Endothelial cell of umbilical vein (primary cell): ENCODE results near the gene PAOX.

Source experiments
- EZH2 ChIP-seq: IDR thresholded peaks from 2 replicates; pipeline ENCODE4 v1.6.1; 2012; ENCODE audit warnings: borderline replicate concordance, low read depth, mild to moderate bottlenecking, moderate library complexity, low read length, inconsistent platforms; ENCODE audit not compliant: severe bottlenecking
- FOS ChIP-seq: IDR thresholded peaks from 2 replicates; pipeline ENCODE4 v1.6.1; 2011; ENCODE audit warnings: mild to moderate bottlenecking, low read length, moderate library complexity, borderline replicate concordance; ENCODE audit not compliant: insufficient read depth
- GATA2 ChIP-seq: IDR thresholded peaks from 2 replicates; pipeline ENCODE4 v1.7.0; 2011; ENCODE audit warnings: low read depth, mild to moderate bottlenecking, moderate library complexity, mixed read lengths, low read length; ENCODE audit not compliant: insufficient read length, insufficient read depth
- JUN ChIP-seq: IDR thresholded peaks from 2 replicates; pipeline ENCODE4 v1.6.1; 2011; ENCODE audit warnings: borderline replicate concordance, low read depth; ENCODE audit not compliant: insufficient read length, insufficient read depth
- MYC ChIP-seq: IDR thresholded peaks from one replicate; pipeline ENCODE4 v1.6.1; 2011; ENCODE audit warnings: mild to moderate bottlenecking, low read depth, low read length
- POLR2A ChIP-seq: IDR thresholded peaks from 2 replicates; pipeline ENCODE4 v1.6.1; 2012; ENCODE audit warnings: low read depth, mild to moderate bottlenecking, control low read depth, low read length
- POLR2AphosphoS5 ChIP-seq: IDR thresholded peaks from 2 replicates; pipeline ENCODE4 v1.6.1; 2012; ENCODE audit warnings: low read depth, mild to moderate bottlenecking, control low read depth, low read length, moderate library complexity; ENCODE audit not compliant: insufficient read depth
- TF ChIP-seq, protein P1 (sequence below), 2 donors: IDR thresholded peaks; 1 replicate in 1 of 2; 2 replicates in 1 of 2; pipeline ENCODE4 v1.5.1; 2011; ENCODE audit warnings: low read length in 2 of 2, mild to moderate bottlenecking in 2 of 2, moderate library complexity in 2 of 2, control low read depth in 1 of 2, inconsistent platforms in 1 of 2, low read depth in 1 of 2; ENCODE audit not compliant: insufficient read depth in 1 of 2; ENCODE audit errors: extremely low read depth in 1 of 2
- TF ChIP-seq, protein P2 (sequence below): IDR thresholded peaks from 2 replicates; pipeline ENCODE4 v1.6.1; 2011; ENCODE audit not compliant: insufficient read depth, insufficient read length

DNA sequence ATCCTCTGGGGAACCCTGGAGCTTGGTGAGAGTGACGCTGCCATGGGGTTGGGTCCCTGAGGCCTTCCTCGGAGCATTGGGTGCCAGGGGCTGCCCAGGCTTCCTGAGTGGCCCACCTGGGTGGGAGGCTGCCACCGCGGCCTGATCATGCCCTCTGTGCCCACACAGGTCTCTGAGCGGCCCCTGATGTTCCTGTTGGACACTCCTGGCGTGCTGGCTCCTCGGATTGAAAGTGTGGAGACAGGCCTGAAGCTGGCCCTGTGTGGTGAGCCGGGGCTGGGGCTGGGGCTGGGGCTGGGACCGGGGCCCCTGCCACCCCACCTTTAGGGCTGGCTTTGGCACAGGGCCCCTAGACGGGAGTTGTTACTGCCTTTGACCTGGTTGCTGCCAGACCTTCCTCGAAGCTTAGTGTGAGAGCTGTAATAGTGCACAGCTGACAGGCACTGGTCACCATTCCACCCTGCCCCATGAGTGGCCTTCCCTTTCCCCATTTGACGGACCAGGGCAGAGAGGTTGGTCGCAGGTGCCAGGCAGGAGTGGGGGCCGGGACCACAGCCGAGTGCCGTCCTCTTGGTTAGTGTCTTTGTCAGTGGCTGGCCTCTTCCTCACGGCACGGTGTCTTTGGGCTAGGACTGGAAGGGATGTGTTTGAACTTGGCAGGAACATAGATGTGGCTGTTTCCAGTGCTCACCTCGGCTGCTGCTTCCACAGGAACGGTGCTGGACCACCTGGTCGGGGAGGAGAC, 23.1 kb downstream of the PAOX start:
- TF ChIP-seq, protein P1, sequence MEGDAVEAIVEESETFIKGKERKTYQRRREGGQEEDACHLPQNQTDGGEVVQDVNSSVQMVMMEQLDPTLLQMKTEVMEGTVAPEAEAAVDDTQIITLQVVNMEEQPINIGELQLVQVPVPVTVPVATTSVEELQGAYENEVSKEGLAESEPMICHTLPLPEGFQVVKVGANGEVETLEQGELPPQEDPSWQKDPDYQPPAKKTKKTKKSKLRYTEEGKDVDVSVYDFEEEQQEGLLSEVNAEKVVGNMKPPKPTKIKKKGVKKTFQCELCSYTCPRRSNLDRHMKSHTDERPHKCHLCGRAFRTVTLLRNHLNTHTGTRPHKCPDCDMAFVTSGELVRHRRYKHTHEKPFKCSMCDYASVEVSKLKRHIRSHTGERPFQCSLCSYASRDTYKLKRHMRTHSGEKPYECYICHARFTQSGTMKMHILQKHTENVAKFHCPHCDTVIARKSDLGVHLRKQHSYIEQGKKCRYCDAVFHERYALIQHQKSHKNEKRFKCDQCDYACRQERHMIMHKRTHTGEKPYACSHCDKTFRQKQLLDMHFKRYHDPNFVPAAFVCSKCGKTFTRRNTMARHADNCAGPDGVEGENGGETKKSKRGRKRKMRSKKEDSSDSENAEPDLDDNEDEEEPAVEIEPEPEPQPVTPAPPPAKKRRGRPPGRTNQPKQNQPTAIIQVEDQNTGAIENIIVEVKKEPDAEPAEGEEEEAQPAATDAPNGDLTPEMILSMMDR (IDR thresholded peaks at IDR 0.05; ENCODE audit: extremely low read depth in 1 of 2, insufficient read depth in 1 of 2, low read depth in 1 of 2, low read length in 2 of 2), result no peak
- TF ChIP-seq POLR2AphosphoS5 (no peak), POLR2A (no peak), EZH2 (no peak), FOS (no peak), MYC (no peak), GATA2 (no peak), JUN (no peak)
- TF ChIP-seq, protein P2, sequence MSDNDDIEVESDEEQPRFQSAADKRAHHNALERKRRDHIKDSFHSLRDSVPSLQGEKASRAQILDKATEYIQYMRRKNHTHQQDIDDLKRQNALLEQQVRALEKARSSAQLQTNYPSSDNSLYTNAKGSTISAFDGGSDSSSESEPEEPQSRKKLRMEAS, result no peak
